Astrocyte of the cerebellum (primary cell): ENCODE data around the gene NYNRIN.

ENCODE experiments used
- DNase-seq: peaks from one replicate; pipeline ENCODE4 v3.0.0-alpha.2; 2011; ENCODE audit warnings: low read depth
- H3K4me3 ChIP-seq: 2 replicates; pipeline ENCODE4 v1.5.1; 2011; ENCODE audit warnings: mild to moderate bottlenecking, low read depth, low read length, moderate library complexity
- in situ Hi-C: cut with HindIII; loops from 2 replicates; pipeline ENCODE4 v1.10.0; 2017; ENCODE audit warnings: low sequenced_read_pairs
- TF ChIP-seq, protein P1 (sequence below): IDR thresholded peaks from 2 replicates; pipeline ENCODE4 v1.5.1; 2012; ENCODE audit warnings: low read length, low read depth, moderate library complexity, mild to moderate bottlenecking; ENCODE audit errors: missing control alignments

The NYNRIN gene

DNA sequence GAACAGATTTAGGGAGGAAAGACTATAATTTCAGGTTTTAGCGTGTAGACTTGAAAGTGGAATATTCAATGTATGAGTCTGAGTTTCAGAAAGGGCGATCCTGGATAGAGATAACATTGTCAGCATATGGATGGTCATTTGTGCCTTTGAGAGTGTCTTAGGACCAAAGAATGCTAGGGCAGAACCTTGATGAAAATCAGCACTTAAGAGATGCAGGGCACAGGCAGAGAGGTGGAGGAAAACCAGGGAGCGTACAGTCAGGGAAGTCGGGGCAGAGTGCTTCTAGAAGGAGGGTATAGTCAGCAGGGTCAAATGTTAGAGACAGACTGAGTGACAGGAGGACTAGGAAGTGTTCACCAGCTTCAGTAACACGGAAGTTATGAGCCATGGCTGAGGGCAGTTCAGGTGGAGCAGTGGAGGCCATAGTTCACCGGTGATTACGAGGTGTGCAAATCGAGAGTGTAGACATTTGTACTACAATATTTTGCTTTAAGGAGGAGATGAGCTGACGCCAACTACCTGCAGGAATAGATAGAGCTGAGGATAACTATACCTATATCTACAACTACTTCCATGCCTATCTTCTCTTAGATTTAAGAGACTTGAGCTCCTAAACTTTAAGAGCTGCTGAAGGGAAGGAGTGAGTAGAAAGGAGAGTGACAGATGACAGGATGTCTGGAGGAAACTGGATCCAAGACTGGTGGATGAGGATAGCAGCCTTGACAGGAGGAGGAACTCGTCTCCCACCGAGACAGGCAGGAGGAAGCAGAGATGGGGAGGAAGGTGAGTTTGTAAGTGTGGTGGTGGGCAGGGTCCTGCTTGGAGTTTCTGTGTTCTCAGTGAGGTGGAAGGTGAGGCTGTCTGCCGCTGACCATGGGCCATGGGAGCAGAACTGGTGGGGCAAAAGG, 24.1 kb downstream of the NYNRIN start:
- TF ChIP-seq, protein P1, sequence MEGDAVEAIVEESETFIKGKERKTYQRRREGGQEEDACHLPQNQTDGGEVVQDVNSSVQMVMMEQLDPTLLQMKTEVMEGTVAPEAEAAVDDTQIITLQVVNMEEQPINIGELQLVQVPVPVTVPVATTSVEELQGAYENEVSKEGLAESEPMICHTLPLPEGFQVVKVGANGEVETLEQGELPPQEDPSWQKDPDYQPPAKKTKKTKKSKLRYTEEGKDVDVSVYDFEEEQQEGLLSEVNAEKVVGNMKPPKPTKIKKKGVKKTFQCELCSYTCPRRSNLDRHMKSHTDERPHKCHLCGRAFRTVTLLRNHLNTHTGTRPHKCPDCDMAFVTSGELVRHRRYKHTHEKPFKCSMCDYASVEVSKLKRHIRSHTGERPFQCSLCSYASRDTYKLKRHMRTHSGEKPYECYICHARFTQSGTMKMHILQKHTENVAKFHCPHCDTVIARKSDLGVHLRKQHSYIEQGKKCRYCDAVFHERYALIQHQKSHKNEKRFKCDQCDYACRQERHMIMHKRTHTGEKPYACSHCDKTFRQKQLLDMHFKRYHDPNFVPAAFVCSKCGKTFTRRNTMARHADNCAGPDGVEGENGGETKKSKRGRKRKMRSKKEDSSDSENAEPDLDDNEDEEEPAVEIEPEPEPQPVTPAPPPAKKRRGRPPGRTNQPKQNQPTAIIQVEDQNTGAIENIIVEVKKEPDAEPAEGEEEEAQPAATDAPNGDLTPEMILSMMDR = no peak
- no peak overlapping the region for H3K4me3 ChIP-seq
- in situ Hi-C loops = no loop called here
- no peak for DNase-seq

DNA sequence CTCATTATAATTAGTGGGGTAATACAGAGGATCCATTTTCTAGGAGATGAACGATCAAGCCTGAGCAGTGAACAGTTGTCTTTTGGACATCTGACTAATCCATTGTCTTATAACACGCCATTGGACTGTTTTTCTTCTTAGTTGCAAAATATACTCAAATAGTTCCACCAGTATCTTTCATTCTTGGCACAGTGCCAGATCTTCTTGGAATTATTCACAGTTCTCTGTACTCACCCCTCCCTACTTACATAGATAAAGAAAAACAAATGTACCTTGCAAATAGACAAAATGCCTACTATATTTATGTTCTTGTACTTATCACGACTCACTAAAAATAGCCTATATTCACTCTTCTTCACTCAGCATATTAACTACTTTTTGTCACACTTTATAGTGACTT, 26.9 kb downstream of the NYNRIN start:
- in situ Hi-C loops = no loop called here
- H3K4me3 ChIP-seq = no peak overlapping the region
- TF ChIP-seq, protein P1 = no peak
- DNase-seq = no peak

DNA sequence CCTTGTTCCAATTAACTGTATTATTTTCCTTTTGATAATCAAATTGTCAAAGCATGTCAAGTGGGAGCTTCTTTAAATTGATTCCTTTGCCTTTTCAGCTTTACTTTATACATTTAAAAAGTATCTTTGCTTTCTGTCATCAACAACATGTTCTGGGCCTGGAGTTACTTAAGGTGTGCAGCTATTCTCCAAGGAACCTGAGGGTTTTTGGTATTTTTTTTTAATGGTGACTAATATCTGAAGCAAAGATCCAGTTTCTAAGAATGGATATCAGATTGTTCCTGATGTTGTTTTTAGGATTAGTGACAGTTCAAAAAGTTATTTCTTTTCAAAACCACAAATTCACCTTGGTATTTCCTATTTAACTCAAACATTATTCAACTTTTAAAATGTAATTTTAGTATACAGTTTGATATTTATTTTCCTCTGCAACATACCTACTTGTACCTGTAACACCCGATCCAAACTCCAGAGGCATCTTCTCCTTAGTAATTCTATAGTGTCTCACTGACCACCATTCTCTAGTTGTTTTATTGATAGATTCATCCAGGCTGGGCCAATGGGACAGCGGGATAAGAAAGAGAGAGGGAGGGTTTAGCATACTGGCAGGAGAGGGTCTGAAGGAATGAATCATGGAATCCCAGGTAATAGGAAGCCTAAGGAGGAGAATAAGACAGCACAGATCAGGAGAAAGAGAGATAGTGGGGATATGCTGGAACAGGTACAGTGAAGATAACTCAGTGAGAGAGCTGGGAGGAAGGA, 27.5 kb downstream of the NYNRIN start:
- TF ChIP-seq, protein P1 = no peak
- no peak for DNase-seq
- H3K4me3 ChIP-seq = no peak overlapping the region
- in situ Hi-C loops = no loop called here

DNA sequence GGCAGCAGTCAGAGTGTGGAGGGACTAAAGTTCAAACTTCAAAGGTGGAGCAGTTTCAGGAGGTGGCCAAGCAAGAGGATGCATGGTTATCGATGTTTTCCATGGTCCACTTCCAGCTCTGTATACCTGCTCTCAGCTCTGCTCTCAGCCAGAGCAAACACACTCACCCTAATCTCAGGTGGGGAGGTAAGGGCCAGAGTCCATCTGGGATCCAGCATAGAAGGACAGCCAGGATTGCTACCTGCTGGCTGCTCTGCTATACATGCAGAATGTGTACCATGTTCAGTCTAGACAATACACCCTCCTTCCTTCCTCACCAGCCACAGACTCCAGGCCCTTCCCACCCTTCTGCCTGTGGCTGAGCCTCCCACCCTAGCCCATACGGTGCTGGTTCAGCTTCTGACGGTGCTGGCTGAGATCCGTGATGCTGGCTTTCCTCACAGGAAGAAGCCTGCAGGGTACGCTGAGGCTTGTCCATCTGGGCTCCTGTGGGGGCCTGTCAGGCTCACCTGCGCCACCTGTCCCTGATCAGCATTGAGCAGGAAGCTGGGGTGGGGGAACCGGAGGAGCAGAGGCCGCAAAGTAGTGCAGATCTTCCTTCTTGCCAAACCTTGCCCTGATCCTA, 28.2 kb downstream of the NYNRIN start:
- no peak for DNase-seq
- TF ChIP-seq, protein P1 = no peak
- H3K4me3 ChIP-seq = no peak overlapping the region
- in situ Hi-C loops = no loop called here

DNA sequence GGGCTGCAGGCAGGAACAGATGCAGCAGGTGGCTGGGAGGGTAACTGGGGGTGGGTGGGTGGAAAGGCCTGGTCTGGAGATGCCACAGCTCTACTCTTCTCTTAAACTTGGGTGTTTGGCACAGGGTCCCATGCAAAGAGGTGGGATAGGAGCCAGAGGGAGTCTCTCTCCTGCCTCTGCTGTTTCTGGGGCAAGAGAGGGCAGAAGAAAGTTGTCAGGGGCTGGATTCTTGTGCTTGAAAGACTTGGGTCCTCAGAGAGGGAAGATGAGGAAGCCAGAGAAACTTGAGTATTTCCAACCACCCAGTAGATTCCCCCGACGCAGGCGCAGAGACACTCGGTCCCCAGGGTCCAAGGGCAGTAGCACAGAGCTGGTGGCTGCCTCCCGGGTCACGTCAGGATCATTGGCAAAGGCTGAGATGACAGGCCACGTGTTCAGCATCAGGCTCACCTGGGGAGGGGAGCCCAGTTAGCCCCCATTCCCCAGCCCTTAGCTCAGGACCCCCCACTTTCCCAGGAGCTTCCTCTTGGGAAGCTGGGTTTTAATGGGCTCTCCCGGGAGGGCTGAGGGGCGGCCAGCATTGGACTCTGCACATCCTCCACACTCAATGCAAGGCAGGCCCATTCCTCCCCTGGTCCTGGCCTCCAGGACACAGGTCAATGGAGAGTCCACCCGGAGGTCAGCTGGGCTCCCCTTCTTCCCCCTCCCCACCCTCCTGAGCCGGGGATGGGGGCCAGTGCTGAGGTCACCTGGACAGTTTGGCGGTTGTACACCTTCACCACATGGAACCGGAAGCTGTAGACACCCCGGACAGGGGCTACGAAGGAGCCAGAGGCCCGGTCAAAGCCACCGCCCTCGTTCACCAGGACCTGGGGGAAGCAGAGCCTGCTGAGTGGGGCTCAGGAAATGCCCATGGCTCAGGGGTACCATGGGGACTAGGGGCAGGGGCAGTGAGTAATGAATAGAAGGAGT, 29.0 kb downstream of the NYNRIN start:
- in situ Hi-C loops = no loop called here
- DNase-seq = no peak
- TF ChIP-seq, protein P1 = no peak
- H3K4me3 ChIP-seq = no peak overlapping the region
